A549 treated with AZD9567 at 1 μM for 4 hours (cell line): Measurements from ENCODE around the gene ERMARD. TPM values are rescaled to one million over a fixed set of nuclear protein-coding genes. Genes with fewer than 3 reads are reported as not detected.

Source experiments
- total RNA-seq: library from RNA; stranded (reverse); fragments of 200-300 nt; extraction: Qiagen RNA extraction; gene quantifications from 5 replicates; pipeline ENCODE4 v1.2.3, GENCODE V29; 2022; ENCODE audit not compliant: insufficient read depth

Gene ERMARD
- total RNA-seq: 6.7 to 11.1 TPM (median 7.5 TPM) in 5 replicates

GRCh38 chr6:169751242-169752073 lies at the start of gene ERMARD, which contains the start of gene DYNLT2:
ERMARD (plus strand) TSS chr6:169751622; CDS start chr6:169751658, 36 bp downstream.
DYNLT2 (minus strand) TSS chr6:169751572; CDS start chr6:169751458, 114 bp downstream.

GRCh38 chr6:169701954-169702839 lies 49.2 kb upstream of the ERMARD start, which contains the start of the genes C6orf120 and WDR27:
C6orf120 (plus strand) TSS chr6:169702126; CDS start chr6:169702460, 334 bp downstream.
WDR27 (minus strand) TSS chr6:169702029; CDS start chr6:169689005, 13,024 bp downstream.

GRCh38 chr6:169724494-169725124 lies 26.8 kb upstream of the ERMARD start, which contains the start of gene PHF10:
PHF10 (minus strand) TSS chr6:169724500; CDS start chr6:169723931, 569 bp downstream.

Other genes with a start within 250 kb of the ERMARD start
- 5.4 to 15.0 TPM (median 13.4 TPM) in 5 replicates for gene WDR27, start 49.6 kb upstream of the ERMARD start, total RNA-seq
- gene C6orf120, start 49.5 kb upstream of the ERMARD start, total RNA-seq: 10.2 to 14.5 TPM (median 13.7 TPM) in 5 replicates
- gene PHF10, start 27.1 kb upstream of the ERMARD start, total RNA-seq: 19.8 to 24.1 TPM (median 22.0 TPM) in 5 replicates
- gene DYNLT2, start 50 bp upstream of the ERMARD start, total RNA-seq: 0.47 to 0.87 TPM (median 0.63 TPM) in 4 of 5 replicates, not detected in the other